ENCODE data around the gene ARSB.

DNA sequence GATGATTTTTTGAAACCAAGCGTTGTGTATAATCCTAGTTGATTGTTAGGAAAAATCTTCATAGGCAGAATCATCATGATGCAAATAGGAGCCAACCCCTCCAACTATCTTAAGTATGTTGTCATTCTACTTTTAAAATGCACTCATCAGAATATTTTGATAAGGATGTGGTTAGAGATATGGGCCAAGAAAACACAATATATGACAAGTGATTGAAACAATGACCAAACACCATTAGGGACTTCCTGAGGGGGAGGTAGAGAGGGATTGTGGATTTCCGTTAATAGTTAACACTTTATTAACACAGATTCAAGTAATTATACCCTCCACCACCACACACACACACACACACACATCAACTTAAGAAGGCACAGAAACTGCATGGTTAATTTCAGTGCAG, 143.3 kb downstream of the ARSB start:
- TF ChIP-seq POLR2AphosphoS5 (IDR thresholded peaks at IDR 0.05; ENCODE audit: low read depth, low read length) = no peak
- TF ChIP-seq REST (IDR thresholded peaks at IDR 0.05; ENCODE audit: insufficient read depth in 1 of 2, low read depth in 2 of 2, low read length in 2 of 2) = no peak
- TF ChIP-seq TAF1 (IDR thresholded peaks at IDR 0.05; ENCODE audit: borderline replicate concordance, insufficient read depth, low read length) = no peak
- TF ChIP-seq FOXP2 (optimal IDR thresholded peaks at IDR 0.05; ENCODE audit: borderline replicate concordance, extremely low read depth, extremely low read length, insufficient read depth) = no peak

All from PFSK-1 (cell line).